HG03196 (cell line): ENCODE results near the gene BAMBI.

Source experiments
- ATAC-seq: cut with Tn5 transposase; IDR thresholded peaks from one replicate; pipeline ENCODE4 v1.9.1; 2021; ENCODE audit not compliant: unreplicated experiment

Gene BAMBI

GRCh38 chr10:28704464-28705161 lies 27.3 kb downstream of the BAMBI start:
- ATAC-seq: no peak

DNA sequence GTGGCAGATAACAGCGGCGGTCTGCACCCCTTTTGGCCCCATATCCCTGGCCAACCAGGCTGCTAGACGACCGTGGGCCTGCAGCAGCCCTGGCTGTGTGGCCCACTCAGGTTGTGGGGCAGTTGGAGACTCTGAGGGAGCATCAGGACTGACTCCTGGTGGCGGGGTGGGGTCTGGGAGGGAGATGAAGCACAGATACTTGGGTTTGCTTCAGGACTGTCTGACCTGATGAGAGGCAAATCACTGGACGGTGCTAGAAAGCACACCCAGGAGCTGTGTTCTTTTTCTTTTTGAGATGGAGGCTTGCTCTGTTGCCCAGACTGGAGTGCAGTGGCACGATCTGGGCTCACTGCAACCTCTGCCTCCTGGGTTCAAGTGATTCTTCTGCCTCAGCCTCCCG lies 28.2 kb downstream of the BAMBI start:
- no peak for ATAC-seq

- no peak for ATAC-seq
These were observed 31.8 kb downstream of the BAMBI start for GRCh38 chr10:28709001-28709710.

DNA sequence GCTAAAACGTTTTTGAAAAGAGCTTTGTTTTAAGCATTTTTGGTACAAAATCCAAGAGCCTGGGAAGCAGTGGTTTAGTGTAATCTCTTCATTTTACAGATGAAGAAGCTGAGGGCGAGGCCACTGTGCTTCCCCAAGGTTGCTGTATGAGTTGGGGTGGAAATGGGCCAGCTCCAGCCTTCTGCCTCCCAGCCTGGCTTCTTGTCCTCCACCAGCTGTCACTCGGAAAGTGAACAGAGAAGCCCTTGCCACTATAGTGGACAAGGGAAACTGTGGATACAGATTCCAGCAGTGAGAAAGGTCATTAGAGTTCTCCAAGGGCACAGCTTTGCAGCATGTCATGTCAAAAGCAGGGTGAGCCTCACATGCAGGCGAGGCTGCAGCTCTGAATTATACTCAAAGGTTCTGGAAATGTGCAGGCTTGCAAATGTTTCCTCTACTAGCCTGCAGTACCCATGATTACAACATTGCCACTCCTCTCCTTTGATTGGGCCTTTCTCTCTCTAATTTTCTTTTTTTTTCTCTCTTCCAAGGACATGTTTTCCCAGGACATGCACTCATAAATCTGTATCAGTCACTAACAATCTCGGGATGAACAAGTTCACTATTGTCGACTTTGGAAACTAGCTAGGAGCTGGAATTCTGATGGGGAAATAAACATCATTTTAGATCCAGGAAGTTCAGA lies 33.0 kb downstream of the BAMBI start:
- ATAC-seq: no peak

DNA sequence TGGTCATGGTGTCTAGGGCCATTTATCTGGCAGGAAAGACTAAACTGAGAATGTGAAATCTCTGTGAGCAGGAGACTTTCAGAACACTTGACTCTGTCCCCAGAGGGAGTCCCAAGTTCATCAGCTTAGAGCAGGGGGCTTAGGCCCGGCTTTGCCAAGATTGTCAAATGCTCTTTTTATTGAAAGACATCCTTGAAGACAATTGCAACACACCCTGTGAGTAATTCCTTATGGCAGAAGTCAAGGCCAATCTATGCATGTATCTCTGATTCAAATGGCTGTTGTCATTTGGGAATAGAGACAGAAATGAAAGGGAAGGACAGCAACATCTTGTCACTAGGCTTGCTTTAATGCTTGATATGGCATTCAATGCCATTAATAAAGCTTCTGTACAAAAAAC lies 33.7 kb downstream of the BAMBI start:
- ATAC-seq: no peak

- ATAC-seq: no peak
These were observed 34.5 kb downstream of the BAMBI start for GRCh38 chr10:28711776-28712175.

DNA sequence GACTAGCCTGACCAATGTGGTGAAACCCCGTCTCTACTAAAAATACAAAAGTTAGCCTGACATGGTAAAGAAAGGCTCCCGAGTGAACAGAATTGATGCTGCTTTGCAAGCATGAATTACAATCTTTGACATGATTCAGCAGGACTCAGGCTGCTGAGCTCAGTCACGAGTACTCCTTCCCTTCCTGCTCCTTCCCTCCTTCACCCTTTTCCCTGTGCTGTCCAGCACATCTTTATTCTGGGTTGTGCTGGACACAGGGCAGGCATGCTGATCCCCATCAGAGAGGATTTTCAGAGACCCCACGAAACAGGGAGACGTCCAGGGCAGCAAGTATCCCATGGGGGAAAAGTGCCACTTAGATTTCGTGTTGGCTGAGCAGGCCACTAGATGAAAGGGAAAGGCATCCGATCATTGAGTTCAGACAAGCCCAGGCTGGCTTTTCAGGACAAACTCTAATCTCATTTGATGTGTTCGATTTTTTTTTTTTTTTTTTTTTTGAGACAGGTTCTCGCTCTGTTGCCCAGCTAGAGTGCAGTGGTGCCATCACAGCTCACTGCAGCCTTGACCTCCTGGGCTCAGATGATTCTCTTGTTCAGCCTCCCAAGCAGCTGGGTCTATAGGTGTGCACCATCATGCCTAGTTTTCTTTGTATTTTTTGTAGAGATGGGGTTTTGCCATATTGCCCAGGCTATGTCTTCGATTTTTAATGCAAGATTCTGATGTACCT lies 36.5 kb downstream of the BAMBI start:
- no peak for ATAC-seq

DNA sequence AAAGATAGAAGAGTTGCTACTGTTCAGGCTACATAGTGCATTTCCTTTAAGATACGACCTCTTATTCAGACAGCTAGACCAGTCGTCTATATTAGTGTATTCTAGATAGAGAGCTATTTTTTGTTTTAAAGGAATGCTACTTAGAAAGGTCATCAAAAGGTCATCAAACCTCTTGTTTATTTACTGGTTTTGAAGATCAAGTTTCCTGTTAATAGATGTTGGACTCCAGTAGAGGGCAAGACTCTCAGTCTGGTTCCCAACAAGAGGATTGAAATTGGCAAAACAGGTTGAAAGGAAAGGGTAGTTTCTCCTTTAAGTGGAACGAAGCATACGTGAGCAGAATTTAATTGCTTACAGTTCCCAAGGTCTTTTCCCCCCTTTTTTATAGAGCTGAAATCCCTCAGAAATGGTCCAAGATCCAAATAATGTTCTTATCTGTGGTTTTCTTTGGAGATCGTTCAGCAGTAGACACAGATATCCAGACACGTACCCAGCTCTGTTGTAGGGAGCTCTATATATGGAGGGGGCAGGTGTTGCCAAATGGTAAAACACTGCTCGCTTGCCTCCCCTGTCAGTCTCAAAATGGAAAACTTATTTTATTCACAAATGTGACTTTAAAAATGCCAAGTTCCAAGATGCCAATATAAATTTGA lies 37.2 kb downstream of the BAMBI start:
- ATAC-seq: no peak

- no peak for ATAC-seq
These were observed 37.9 kb downstream of the BAMBI start for GRCh38 chr10:28715246-28715645.

GRCh38 chr10:28715757-28716156 lies 38.4 kb downstream of the BAMBI start:
- ATAC-seq: no peak

DNA sequence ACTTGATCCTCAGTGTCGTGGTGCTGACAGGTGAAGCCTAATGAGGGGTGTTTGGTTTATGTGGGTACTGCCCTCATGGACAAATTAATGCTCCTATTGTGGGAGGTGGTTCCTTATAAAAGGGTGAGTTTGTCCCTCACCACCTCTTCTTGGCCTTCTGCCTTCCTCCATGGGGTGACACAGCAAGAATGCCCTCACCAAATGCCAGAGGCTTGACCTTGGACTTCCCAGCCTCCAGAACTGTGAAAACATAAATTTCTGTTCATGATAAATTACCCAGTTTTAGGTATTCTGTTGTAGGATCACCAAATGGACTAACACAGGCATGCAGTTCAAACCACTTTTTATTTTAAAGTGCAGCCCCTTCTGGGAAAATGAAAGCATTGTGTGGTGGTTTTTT lies 39.4 kb downstream of the BAMBI start:
- ATAC-seq: no peak

GRCh38 chr10:28717656-28718201 lies 40.4 kb downstream of the BAMBI start:
- ATAC-seq: no peak

DNA sequence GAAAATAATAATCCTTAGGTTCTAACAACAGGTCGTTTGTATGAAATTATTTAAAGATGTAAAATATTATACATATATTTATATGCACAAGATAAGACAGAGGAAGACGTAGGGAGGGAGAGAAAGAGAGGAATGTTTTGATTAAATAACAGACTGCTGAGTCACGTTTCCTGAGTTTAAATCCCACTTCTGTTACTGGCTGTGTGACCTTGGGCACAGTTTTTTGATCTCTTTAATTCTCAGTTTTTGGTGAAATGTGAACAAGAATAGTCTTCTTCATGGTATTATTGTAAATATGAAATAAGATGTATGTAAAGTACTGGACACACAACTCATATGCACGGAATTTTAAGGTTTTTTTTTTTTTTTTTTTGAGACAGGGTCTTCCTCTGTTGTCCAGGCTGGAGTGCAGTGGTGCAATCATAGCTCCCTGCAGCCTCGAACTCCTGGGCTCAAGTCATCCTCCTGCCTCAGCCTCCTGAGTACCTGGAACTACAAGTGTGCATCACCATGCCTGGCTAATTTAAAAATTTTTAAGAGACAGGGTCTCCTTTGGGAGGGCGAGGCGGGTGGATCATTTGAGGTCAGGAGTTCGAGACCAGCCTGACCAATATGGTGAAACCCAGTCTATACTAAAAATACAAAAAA lies 42.6 kb downstream of the BAMBI start:
- ATAC-seq: no peak

- ATAC-seq: no peak
These were observed 44.1 kb downstream of the BAMBI start for GRCh38 chr10:28721318-28721951.

GRCh38 chr10:28722065-28722803 lies 44.9 kb downstream of the BAMBI start:
- ATAC-seq: no peak

GRCh38 chr10:28728366-28728765 lies 51.0 kb downstream of the BAMBI start:
- ATAC-seq: no peak

- ATAC-seq: no peak
These were observed 52.9 kb downstream of the BAMBI start for GRCh38 chr10:28730031-28730778.

- no peak for ATAC-seq
These were observed 54.8 kb downstream of the BAMBI start for GRCh38 chr10:28732091-28732490.
